Hypothalamus (tissue), 51 donors: Measurements from ENCODE around the gene SAT1.

Experiments used
- DNase-seq, 51 donors: peaks; one replicate each; lab custom pipeline; 2025; lab: John Stamatoyannopoulos, UW

The SAT1 gene

DNA sequence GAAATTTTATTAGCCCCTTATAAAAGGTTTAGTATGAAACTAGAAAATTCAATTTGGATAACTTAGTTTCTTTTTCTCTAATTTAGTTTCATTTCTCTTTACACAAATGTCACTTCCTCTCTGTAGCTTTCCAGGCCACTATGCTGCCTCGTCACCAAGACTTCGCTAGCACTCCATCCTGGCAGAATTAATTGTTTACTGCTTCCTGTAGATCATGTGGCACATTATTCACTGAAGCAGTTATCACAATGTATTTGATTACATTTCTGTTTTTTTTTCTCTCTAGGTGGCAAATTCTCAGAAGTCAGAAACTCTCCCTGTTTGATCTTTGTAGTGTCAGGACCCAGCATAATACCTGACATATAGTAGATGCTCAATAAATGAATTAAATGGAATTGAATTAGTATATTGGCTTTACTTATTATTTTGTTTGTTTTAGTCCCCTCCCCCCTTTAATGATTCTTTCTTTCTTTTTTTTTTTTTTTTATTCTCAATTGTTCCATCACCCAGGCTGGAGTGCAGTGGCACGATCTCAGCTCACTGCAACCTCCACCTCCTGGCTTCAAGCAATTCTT lies 9.3 kb upstream of the SAT1 start:
- DNase-seq, result no peak

DNA sequence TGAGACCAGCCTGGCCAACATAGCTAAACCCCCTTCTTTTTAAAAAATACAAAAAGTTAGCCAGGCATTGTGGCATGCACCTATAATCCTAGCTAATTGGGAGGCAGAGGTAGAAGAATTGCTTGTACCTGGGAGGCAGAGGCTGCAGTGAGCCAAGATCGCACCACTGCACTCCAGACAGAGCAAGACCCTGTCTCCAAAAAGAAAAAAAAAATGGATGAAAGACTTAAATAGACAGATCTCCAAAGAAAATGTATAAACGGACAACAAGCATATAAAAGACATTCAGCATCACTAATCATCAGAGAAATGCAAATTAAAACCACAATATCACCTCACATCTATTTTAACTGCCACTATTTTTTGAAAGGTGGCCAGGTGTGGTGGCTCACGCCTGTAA lies 6.6 kb upstream of the SAT1 start:
- DNase-seq, result no peak

GRCh38 chrX:23779025-23779424 lies 3.9 kb upstream of the SAT1 start:
- no peak for DNase-seq

- no peak for DNase-seq
Observed at GRCh38 chrX:23782455-23782854, 518 bp upstream of the SAT1 start.

DNA sequence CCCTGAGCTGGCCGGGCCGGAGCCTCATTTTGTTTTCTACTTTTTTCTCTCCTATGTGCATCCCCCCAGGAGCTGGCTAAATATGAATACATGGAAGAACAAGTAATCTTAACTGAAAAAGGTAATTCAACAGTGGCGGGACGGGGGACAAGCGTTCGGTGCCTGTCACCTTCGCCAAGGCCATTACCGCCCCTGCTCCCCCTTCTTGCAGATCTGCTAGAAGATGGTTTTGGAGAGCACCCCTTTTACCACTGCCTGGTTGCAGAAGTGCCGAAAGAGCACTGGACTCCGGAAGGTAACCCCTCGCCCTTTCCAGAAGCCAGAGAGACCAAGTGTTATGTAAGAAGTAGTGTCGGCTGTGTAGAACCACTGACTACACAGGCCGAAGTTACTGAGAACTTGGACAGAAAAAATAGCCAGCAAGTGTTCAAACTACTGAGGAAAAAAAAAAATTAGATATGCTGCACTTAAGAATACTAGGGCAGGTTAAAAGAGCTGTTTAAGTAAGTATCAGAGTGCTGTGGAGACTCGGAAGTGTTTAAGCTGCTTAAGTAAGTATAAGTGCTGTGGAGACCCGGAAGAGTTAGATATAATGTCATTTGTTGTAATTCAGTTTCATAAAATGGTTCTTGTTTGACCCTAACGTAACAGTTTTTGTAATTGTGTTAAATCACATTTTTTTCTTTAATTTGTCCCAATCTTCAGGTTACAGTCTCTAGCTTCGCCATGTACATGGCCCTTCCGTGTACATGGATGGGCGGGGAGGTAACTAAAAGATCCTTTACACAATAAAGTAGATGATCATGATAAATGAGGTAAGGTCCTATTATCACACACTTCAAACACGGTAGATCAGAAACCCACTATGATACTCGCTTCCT lies 856 bp downstream of the SAT1 start:
- DNase-seq, result peak in 6 of 51 donors; percentile 3 to 25 (median 14)

DNA sequence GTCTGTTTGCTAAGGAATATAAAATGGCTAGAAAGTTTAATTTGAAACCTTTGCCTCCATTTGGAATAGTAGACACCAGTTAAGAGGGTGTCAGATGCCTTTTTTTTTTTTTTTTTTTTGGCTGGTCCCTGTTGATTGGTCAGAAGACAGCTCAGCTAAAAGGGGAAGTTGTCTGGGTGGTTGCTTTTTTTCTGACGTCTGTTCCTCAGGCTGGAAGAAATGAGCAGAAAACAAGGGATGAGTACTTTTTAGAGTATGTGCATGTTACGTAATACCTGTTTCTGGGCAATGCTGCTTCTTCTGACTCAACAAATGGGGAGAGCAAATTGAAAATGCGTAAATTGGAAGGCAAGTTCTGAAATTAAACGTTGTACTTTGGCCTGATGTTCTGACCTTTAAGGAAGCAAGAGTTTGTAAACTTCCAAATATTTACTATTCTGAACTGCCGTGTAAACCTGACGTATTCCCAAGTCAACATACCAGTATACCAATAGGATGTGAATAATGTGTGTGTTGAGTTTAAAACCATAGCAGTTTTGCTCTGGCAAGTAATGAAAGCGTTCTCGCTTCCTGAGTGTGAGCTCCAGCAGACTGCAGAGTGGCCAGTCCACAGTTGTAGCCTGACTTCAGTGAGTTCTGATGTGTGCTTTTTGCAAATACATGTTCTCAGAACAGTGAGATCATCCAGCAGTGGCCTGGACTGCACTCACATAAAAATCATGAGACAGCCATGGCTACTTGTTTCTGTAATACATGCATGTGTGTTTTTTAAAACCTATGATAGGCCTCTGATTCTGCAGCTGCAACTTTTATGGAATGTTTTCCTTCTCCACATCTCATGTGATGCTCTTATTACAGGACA lies 1.7 kb downstream of the SAT1 start:
- DNase-seq, result peak in 1 of 51 donors; percentile 1

DNA sequence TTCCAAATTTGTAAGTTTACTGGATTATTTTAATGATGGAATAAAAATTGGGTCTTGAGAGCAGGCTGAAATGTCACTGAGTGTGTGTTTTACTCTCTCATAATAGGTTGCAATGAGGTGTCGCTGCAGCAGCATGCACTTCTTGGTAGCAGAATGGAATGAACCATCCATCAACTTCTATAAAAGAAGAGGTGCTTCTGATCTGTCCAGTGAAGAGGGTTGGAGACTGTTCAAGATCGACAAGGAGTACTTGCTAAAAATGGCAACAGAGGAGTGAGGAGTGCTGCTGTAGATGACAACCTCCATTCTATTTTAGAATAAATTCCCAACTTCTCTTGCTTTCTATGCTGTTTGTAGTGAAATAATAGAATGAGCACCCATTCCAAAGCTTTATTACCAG lies 2.6 kb downstream of the SAT1 start:
- DNase-seq, result no peak

DNA sequence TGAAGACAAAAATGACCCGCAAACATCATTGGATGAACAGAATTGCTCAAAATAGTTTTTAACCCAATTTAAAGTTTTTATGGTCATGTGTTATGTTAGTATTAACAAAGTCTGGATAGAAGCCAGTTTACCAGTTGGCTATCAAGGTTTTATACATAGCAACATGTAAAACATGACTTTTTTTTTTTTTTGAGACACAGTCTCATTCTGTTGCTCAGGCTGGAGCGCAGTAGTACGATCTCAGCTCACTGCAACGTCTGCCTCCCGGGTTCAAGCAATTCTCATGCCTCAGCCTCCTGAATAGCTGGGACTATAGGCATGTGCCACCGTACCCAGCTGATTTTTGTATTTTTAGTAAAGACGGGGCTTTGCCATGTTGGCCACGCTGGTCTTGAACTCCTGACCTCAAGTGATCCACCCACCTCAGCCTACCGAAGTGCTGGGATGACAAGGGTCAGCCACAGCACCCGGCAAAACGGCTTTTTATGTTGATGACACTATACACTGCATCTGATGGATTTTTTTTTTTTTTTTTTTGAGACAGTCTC lies 3.4 kb downstream of the SAT1 start:
- DNase-seq, result no peak

DNA sequence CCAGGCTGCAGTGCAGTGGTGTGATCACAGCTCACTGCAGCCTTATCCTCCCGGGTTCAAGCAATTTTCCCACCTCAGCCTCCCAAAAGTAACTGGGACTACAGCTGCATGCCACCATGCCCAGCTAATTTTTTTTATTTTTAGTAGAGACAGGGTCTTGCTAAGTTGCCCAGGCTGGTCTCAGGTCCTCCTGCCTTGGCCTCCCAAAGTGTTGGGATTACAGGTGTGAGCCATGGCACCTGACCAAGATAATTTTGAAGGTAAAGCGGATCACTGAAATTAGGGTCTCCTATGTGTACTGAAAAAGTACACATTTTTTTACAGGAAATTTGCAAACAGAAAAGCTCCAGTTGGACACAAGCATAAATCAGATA lies 4.8 kb downstream of the SAT1 start:
- no peak for DNase-seq

DNA sequence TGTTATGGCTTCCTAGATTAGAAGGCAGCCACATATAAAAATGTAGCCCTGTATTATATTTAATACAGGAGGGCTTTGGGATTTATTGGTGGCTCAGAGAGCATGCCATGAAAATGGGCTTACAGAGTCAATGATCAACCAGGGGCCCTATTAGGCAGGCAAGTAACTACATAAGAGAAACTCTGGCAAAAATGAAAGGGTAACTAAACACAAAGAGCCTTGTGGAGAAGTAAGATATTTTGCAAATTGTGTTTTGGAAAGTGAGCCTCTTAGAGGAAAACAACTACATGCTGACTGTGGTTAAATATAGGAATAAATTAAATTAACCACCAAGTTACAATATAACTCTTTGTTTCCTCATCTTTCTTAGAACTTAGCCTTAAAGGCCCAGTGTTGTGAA lies 5.5 kb downstream of the SAT1 start:
- DNase-seq, result no peak

DNA sequence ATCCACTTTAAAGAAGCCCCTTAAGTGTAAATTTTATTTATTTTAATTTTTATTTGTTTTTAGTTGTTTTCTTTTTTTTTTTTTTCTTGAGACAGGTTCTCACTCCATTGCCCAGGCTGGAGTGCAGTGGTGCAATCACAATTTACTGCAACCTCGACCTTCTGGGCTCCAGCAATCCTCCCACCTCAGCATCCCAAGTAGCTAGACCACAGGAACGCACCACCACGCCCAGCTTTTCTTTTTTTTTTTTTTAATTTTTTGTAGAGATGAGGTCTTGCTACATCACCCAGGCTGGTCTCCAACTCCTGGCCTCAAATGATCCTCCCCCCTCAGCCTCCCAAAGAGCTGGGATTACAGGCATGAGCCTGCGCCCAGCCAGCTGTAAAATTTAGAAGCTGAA lies 6.0 kb downstream of the SAT1 start:
- DNase-seq, result no peak

DNA sequence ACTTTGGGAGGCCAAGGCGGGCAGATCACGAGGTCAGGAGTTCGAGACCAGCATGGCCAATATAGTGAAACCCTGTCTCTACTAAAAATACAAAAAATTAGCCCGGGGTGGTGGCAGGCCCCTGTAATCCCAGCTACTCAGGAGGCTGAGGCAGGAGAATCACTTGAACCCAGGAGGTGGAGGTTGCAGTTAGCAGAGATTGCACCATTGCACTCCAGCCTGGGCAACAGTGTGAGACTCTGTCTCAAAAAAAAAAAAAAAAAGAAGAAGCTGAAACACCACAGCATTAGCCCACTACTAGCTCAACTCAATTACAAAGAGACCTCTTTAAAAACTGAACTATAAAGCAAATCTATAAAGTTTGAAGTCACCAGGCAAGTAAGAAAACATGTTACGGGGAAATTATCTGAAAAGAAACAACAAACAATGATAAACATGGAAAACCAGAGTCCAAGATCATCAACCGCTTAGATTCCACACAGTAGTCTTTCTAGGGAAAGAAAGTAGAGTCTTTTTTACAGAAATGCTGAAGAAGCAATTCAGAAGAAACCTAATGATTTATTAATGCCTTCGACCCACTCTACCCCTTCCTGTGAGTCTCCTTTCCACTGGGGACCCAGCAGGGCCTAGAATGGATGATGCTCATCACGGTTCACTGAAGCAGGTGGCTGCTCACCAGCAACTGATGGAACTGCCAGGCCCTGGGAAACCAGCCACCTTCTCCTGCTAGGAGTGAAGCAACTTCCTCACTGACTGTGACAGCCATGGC lies 6.6 kb downstream of the SAT1 start:
- DNase-seq, result peak in 1 of 51 donors; percentile 2

DNA sequence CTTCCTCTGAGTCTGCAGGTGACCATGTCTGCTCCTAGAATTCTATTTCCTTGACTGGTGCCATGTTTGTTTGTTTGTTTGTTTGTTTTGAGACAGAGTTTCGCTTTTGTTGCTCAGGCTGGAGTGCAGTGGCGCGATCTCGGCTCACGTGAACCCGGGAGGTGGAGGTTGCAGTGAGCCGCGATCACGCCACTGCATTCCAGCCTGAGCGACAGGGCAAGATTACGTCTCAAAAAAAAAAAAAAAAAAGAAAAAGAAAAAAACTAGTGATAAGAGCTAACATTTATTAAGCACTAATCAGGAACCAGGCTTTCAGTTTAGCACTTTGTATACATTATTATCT lies 7.2 kb downstream of the SAT1 start:
- DNase-seq, result no peak

DNA sequence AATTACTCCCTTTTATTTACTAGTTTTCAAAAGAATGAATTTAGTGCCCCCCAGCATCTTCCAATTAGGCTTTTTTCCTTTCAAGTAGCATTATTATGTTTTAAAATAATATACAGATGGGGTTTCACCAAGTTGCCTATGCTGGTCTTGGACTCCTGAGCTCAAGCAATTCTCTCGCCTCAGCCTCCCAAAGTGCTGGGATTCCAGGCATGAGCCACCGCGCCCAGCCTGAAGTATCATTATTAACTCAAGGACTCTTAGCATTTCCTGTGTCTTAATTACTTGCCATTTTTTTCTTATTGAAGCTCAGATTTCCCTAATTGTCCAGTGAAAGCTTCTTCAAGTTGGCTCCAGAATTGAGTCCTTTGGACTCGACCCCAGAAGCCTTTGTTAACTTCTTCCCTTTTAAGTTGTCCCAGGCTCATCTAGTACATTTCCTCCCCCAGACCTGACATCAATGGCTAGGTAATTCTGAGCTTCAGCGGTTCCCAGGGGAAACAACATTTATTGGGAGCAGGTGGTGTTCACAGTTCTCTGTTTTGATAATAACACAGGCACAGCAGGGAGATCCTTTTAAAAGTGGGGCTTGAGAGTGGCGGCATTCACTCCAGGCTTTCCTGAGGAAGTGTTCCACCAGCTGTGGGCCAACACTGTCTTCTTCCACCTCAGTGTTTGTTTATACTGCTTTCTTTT lies 10.0 kb downstream of the SAT1 start:
- DNase-seq, result no peak

GRCh38 chrX:23795221-23795620 lies 12.2 kb downstream of the SAT1 start:
- DNase-seq, result no peak

DNA sequence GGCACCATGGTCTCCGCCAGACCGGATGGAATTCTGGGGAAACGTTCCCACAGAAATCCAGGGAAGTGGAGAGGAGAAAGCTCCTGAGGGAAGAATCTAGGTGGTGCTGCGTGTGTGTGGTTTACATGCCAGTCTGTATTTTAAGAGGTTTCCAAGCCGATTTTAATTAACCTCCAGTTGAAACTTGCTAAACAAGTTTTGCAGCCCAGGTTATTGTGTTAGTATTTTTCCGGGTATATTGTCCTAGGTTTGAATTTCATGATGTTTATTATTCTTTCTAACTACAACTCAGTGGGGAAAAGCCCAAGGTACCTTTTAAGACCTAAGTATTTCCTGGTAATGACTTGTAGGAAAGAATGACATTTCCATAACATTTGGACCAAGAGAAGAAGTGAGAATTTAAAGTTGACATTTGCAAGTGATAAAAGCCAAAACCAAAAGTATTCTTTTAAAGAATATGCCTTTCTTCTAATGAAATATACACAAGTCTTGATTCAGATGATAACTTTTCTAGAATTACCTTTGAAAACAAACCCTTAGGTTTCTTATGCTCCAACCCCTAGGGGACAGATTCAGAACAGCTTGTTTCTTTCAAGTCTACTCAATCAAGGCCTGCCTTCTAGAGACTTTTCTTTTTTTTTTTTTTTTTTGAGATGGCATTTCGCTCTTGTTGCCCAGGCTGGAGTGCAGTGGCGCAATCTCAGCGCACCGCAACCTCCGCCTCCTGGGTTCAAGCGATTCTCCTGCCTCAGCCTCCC lies 14.6 kb downstream of the SAT1 start:
- no peak for DNase-seq

DNA sequence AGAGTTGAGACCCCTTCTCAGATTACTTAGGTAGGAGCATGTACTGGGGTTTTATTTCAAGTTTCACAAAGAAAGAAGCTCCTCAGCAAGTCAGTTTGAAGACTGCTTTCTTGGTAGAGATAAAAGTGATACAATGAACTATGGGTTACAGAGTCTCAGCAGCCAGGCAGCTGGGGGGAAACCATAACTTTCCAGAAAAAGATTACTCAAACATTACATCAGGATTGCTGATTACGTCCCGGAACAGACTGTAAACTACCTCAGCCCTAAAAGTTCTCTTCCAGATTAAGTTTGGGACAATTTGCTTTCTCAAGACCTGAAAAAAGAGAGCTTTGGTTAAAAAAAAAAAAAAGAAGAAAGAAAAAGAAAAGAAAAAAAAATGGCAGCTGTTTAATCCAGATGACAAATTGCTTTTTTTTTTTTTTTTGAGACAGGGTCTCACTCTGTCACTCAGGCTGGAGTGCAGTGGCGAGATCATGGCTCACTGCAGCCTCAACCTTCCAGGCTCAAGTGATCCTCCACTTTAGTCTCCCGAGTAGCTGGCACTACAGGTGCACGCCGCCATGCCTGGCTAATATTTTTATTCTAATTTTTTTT lies 16.6 kb downstream of the SAT1 start:
- no peak for DNase-seq

- DNase-seq, result no peak
Observed at GRCh38 chrX:23802431-23802830, 19.5 kb downstream of the SAT1 start.

- no peak for DNase-seq
Observed at GRCh38 chrX:23803931-23804381, 21.0 kb downstream of the SAT1 start.
